Peyer's patch (tissue), 4 donors: ENCODE measurements around the gene FPR1. TPM values are rescaled to one million over a fixed set of nuclear protein-coding genes. Genes with fewer than 3 reads are reported as not detected.

Source experiments
- DNase-seq, 3 donors: peaks; one replicate each; pipeline ENCODE4 v3.0.0-alpha.2; 2017 to 2019
- H3K27ac ChIP-seq, 4 donors: fragments of 200-600 bp; sonication (generic); one replicate each; pipeline ENCODE4 v1.5.1; 2016 to 2019
- H3K27me3 ChIP-seq, 2 donors: fragments of 200-600 bp; sonication (generic); one replicate each; pipeline ENCODE4 v1.5.1; 2019
- H3K36me3 ChIP-seq, 3 donors: fragments of 200-600 bp; sonication (generic); one replicate each; pipeline ENCODE4 v1.5.1; 2016 to 2019
- H3K4me1 ChIP-seq, 4 donors: fragments of 200-600 bp; sonication (generic); one replicate each; pipeline ENCODE4 v1.5.1; 2016 to 2019
- H3K4me3 ChIP-seq, 4 donors: fragments of 200-600 bp; sonication (generic); 1 replicate in 3 of 4; 2 replicates in 1 of 4; pipeline ENCODE4 v1.5.1; 2016 to 2019; ENCODE audit warnings: mild to moderate bottlenecking in 1 of 4
- H3K9me3 ChIP-seq, 4 donors: fragments of 200-600 bp; sonication (generic); one replicate each; pipeline ENCODE4 v1.5.1; 2016 to 2019; ENCODE audit warnings: mild to moderate bottlenecking in 1 of 4
- CTCF ChIP-seq, 6 experiments: fragments of 450-650 bp in 4 of 6; fragments of 200-600 bp in 2 of 6; sonication (generic) in 1 of 6; IDR thresholded peaks; one replicate each; pipeline ENCODE4 v1.5.1; 2017 to 2019; ENCODE audit warnings: antibody characterized with exemption in 6 of 6, mild to moderate bottlenecking in 3 of 6, moderate library complexity in 1 of 6
- POLR2A ChIP-seq, 2 donors: fragments of 450-650 bp; IDR thresholded peaks; one replicate each; pipeline ENCODE4 v1.5.1; 2017; ENCODE audit warnings: antibody characterized with exemption in 2 of 2, mild to moderate bottlenecking in 2 of 2, moderate library complexity in 2 of 2
- total RNA-seq, 4 donors: library from RNA; depleted of rRNA; stranded (reverse); fragments of >200 nt; gene quantifications; one replicate each; pipeline ENCODE4 v1.1.0, GENCODE V29; 2016

The FPR1 gene
- total RNA-seq, 4 donors from 2014 or later, result 1.6 to 5.8 (median 2.6) TPM

- Histone ChIP-seq H3K27ac (peak overlapping the region in 1 of 4 donors; percentile 5), H3K36me3 (no peaks in the 10 kb centered on the region), H3K27me3 (no peaks in the 10 kb centered on the region), H3K9me3 (no peaks in the 10 kb centered on the region), H3K4me3 (no peak overlapping the region), H3K4me1 (no peaks in the 10 kb centered on the region)
- TF ChIP-seq CTCF (IDR thresholded peaks at IDR 0.05) (no peak), POLR2A (IDR thresholded peaks at IDR 0.05) (no peak)
- DNase-seq, result no peak
Observed at GRCh38 chr19:51789061-51789795, 37.5 kb upstream of the FPR1 start.

- TF ChIP-seq CTCF (IDR thresholded peaks at IDR 0.05) (no peak), POLR2A (IDR thresholded peaks at IDR 0.05) (no peak)
- Histone ChIP-seq H3K27me3 (no peaks in the 10 kb centered on the region), H3K36me3 (no peaks in the 10 kb centered on the region), H3K4me3 (no peak overlapping the region), H3K4me1 (no peaks in the 10 kb centered on the region), H3K27ac (no peak overlapping the region), H3K9me3 (no peaks in the 10 kb centered on the region)
- DNase-seq, result no peak
Observed at GRCh38 chr19:51788029-51788428, 36.4 kb upstream of the FPR1 start.

- Histone ChIP-seq H3K36me3 (no peaks in the 10 kb centered on the region), H3K27ac (no peak overlapping the region), H3K9me3 (no peaks in the 10 kb centered on the region), H3K27me3 (no peaks in the 10 kb centered on the region), H3K4me3 (no peak overlapping the region), H3K4me1 (no peaks in the 10 kb centered on the region)
- TF ChIP-seq POLR2A (IDR thresholded peaks at IDR 0.05) (no peak), CTCF (IDR thresholded peaks at IDR 0.05) (no peak)
- no peak for DNase-seq
Observed at GRCh38 chr19:51786646-51787494, 35.2 kb upstream of the FPR1 start.

GRCh38 chr19:51784922-51785690 is 33.4 kb upstream of the FPR1 start:
- TF ChIP-seq POLR2A (IDR thresholded peaks at IDR 0.05) (no peak), CTCF (IDR thresholded peaks at IDR 0.05) (no peak)
- H3K27me3 ChIP-seq, result no peaks in the 10 kb centered on the region
- no peaks in the 10 kb centered on the region for H3K4me1 ChIP-seq
- no peak overlapping the region for H3K4me3 ChIP-seq
- DNase-seq, result peak in 1 of 3 donors; percentile 71
- peak overlapping the region in 2 of 4 donors; percentile 38 to 39 for H3K27ac ChIP-seq
- no peaks in the 10 kb centered on the region for H3K36me3 ChIP-seq
- H3K9me3 ChIP-seq, result no peaks in the 10 kb centered on the region

- H3K4me1 ChIP-seq, result no peaks in the 10 kb centered on the region
- peak overlapping the region in 1 of 4 donors; percentile 17 for H3K27ac ChIP-seq
- DNase-seq, result no peak
- no peaks in the 10 kb centered on the region for H3K27me3 ChIP-seq
- H3K36me3 ChIP-seq, result no peaks in the 10 kb centered on the region
- TF ChIP-seq CTCF (IDR thresholded peaks at IDR 0.05), result no peak
- no peak for TF ChIP-seq POLR2A (IDR thresholded peaks at IDR 0.05)
- H3K9me3 ChIP-seq, result no peaks in the 10 kb centered on the region
- H3K4me3 ChIP-seq, result no peak overlapping the region
Observed at GRCh38 chr19:51784109-51784785, 32.6 kb upstream of the FPR1 start.
